ENCODE data around the gene FRY. TPM values are rescaled to one million over a fixed set of nuclear protein-coding genes. Genes with fewer than 3 reads are reported as not detected.

The FRY gene
- total and polyA plus RNA-seq, 2 donors from 2014 or later: 21.8 to 69.5 TPM

- intact Hi-C loops (cut with DNase I): no loop called here
- Histone ChIP-seq H3K27me3 (ENCODE audit: control insufficient read depth, insufficient read depth, low read length) (no peaks in the 10 kb centered on the region), H3K9me3 (ENCODE audit: control insufficient read depth in 2 of 3, insufficient read depth in 1 of 3, low read length in 3 of 3) (no peaks in the 10 kb centered on the region), H3K27ac (ENCODE audit: low read depth in 2 of 2, low read length in 2 of 2) (no peak overlapping the region), H3K9ac (ENCODE audit: low read length in 3 of 3) (no peak overlapping the region), H3K4me3 (ENCODE audit: low read length in 3 of 3) (no peak overlapping the region), H3K4me1 (ENCODE audit: control insufficient read depth in 2 of 3, insufficient read depth in 2 of 3, low read depth in 1 of 3, low read length in 3 of 3) (no peaks in the 10 kb centered on the region), H3K36me3 (ENCODE audit: control insufficient read depth in 2 of 3, insufficient read depth in 3 of 3, low read length in 3 of 3) (no peaks in the 10 kb centered on the region)
- TF ChIP-seq CTCF (IDR thresholded peaks at IDR 0.05; ENCODE audit: borderline replicate concordance, extremely low read depth, insufficient read depth): no peak
- DNase-seq: no peak
- no peak for FAIRE-seq
Measured at GRCh38 chr13:32323912-32324311, 292.3 kb downstream of the FRY start.

GRCh38 chr13:32330441-32330840 lies 298.9 kb downstream of the FRY start:
- DNase-seq: no peak
- intact Hi-C loops (cut with DNase I): no loop called here
- H3K9me3 ChIP-seq (ENCODE audit: control insufficient read depth in 2 of 3, insufficient read depth in 1 of 3, low read length in 3 of 3): no peaks in the 10 kb centered on the region
- H3K27ac ChIP-seq (ENCODE audit: low read depth in 2 of 2, low read length in 2 of 2): no peak overlapping the region
- no peaks in the 10 kb centered on the region for H3K4me1 ChIP-seq (ENCODE audit: control insufficient read depth in 2 of 3, insufficient read depth in 2 of 3, low read depth in 1 of 3, low read length in 3 of 3)
- H3K9ac ChIP-seq (ENCODE audit: low read length in 3 of 3): no peak overlapping the region
- FAIRE-seq: no peak
- no peak for TF ChIP-seq CTCF (IDR thresholded peaks at IDR 0.05; ENCODE audit: borderline replicate concordance, extremely low read depth, insufficient read depth)
- H3K36me3 ChIP-seq (ENCODE audit: control insufficient read depth in 2 of 3, insufficient read depth in 3 of 3, low read length in 3 of 3): no peaks in the 10 kb centered on the region
- H3K4me3 ChIP-seq (ENCODE audit: low read length in 3 of 3): no peak overlapping the region
- no peaks in the 10 kb centered on the region for H3K27me3 ChIP-seq (ENCODE audit: control insufficient read depth, insufficient read depth, low read length)

- Histone ChIP-seq H3K27ac (ENCODE audit: low read depth in 2 of 2, low read length in 2 of 2) (no peak overlapping the region), H3K9me3 (ENCODE audit: control insufficient read depth in 2 of 3, insufficient read depth in 1 of 3, low read length in 3 of 3) (no peaks in the 10 kb centered on the region), H3K36me3 (ENCODE audit: control insufficient read depth in 2 of 3, insufficient read depth in 3 of 3, low read length in 3 of 3) (no peaks in the 10 kb centered on the region), H3K4me1 (ENCODE audit: control insufficient read depth in 2 of 3, insufficient read depth in 2 of 3, low read depth in 1 of 3, low read length in 3 of 3) (no peaks in the 10 kb centered on the region), H3K9ac (ENCODE audit: low read length in 3 of 3) (no peak overlapping the region), H3K4me3 (ENCODE audit: low read length in 3 of 3) (no peak overlapping the region), H3K27me3 (ENCODE audit: control insufficient read depth, insufficient read depth, low read length) (no peaks in the 10 kb centered on the region)
- no peak for DNase-seq
- TF ChIP-seq CTCF (IDR thresholded peaks at IDR 0.05; ENCODE audit: borderline replicate concordance, extremely low read depth, insufficient read depth): no peak
- intact Hi-C loops (cut with DNase I): no loop called here
- FAIRE-seq: no peak
Measured at GRCh38 chr13:32334671-32335070, 303.1 kb downstream of the FRY start.

- FAIRE-seq: no peak
- H3K27me3 ChIP-seq (ENCODE audit: control insufficient read depth, insufficient read depth, low read length): no peaks in the 10 kb centered on the region
- H3K9ac ChIP-seq (ENCODE audit: low read length in 3 of 3): no peak overlapping the region
- DNase-seq: no peak
- no peaks in the 10 kb centered on the region for H3K4me1 ChIP-seq (ENCODE audit: control insufficient read depth in 2 of 3, insufficient read depth in 2 of 3, low read depth in 1 of 3, low read length in 3 of 3)
- H3K27ac ChIP-seq (ENCODE audit: low read depth in 2 of 2, low read length in 2 of 2): no peak overlapping the region
- no peak overlapping the region for H3K4me3 ChIP-seq (ENCODE audit: low read length in 3 of 3)
- TF ChIP-seq CTCF (IDR thresholded peaks at IDR 0.05; ENCODE audit: borderline replicate concordance, extremely low read depth, insufficient read depth): no peak
- no peaks in the 10 kb centered on the region for H3K36me3 ChIP-seq (ENCODE audit: control insufficient read depth in 2 of 3, insufficient read depth in 3 of 3, low read length in 3 of 3)
- no peaks in the 10 kb centered on the region for H3K9me3 ChIP-seq (ENCODE audit: control insufficient read depth in 2 of 3, insufficient read depth in 1 of 3, low read length in 3 of 3)
- intact Hi-C loops (cut with DNase I): no loop called here
Measured at GRCh38 chr13:32340914-32341313, 309.3 kb downstream of the FRY start.

All from kidney (tissue), 14 donors.